Activated effector memory CD4-positive, alpha-beta T cell treated with anti-CD3 and anti-CD28 coated beads, Interleukin-2, amount 50 U/mL, for 16 hours (primary cell): Measurements from ENCODE around the gene WDPCP.
"Not testable (repeated sequence)": the region's sequence is repeated elsewhere in the genome, so short reads cannot be mapped to it uniquely, and the experiment has no call there.

Experiments used
- DNase-seq: peaks from one replicate; pipeline ENCODE4 v3.0.0-alpha.2; 2020

The WDPCP gene

GRCh38 chr2:63537306-63537705 lies 51.0 kb downstream of the WDPCP start:
- no peak for DNase-seq

GRCh38 chr2:63530704-63531279 lies 57.5 kb downstream of the WDPCP start:
- DNase-seq: no peak

- no peak for DNase-seq
These were observed 62.4 kb downstream of the WDPCP start for GRCh38 chr2:63525905-63526304.

- DNase-seq: no peak
These were observed 65.3 kb downstream of the WDPCP start for GRCh38 chr2:63522950-63523349.

- DNase-seq: no peak
These were observed 67.5 kb downstream of the WDPCP start for GRCh38 chr2:63520793-63521192.

GRCh38 chr2:63514781-63515180 lies 73.5 kb downstream of the WDPCP start:
- no peak for DNase-seq

- DNase-seq: no peak
These were observed 74.0 kb downstream of the WDPCP start for GRCh38 chr2:63514237-63514716.

GRCh38 chr2:63506320-63506719 lies 82.0 kb downstream of the WDPCP start:
- DNase-seq: no peak

GRCh38 chr2:63503818-63504217 lies 84.5 kb downstream of the WDPCP start:
- DNase-seq: no peak

GRCh38 chr2:63500398-63500797 lies 87.9 kb downstream of the WDPCP start:
- no peak for DNase-seq

- DNase-seq: no peak
These were observed 90.7 kb downstream of the WDPCP start for GRCh38 chr2:63497576-63497975.

- DNase-seq: no peak
These were observed 93.3 kb downstream of the WDPCP start for GRCh38 chr2:63494968-63495367.

GRCh38 chr2:63494100-63494499 lies 94.2 kb downstream of the WDPCP start:
- DNase-seq: no peak

GRCh38 chr2:63488118-63488713 lies 100.1 kb downstream of the WDPCP start:
- DNase-seq: no peak

- no peak for DNase-seq
These were observed 101.4 kb downstream of the WDPCP start for GRCh38 chr2:63486861-63487290.

- DNase-seq: no peak
These were observed 103.4 kb downstream of the WDPCP start for GRCh38 chr2:63484901-63485300.

- DNase-seq: no peak
These were observed 103.8 kb downstream of the WDPCP start for GRCh38 chr2:63484481-63484880.

- no peak for DNase-seq
These were observed 110.6 kb downstream of the WDPCP start for GRCh38 chr2:63477686-63478085.

- DNase-seq: not testable (repeated sequence)
These were observed 119.0 kb downstream of the WDPCP start for GRCh38 chr2:63469313-63469712.

- no peak for DNase-seq
These were observed 122.6 kb downstream of the WDPCP start for GRCh38 chr2:63465633-63466032.

- DNase-seq: no peak
These were observed 125.1 kb downstream of the WDPCP start for GRCh38 chr2:63463142-63463541.

- DNase-seq: no peak
These were observed 141.6 kb downstream of the WDPCP start for GRCh38 chr2:63446658-63447057.

GRCh38 chr2:63444565-63445288 lies 143.6 kb downstream of the WDPCP start:
- no peak for DNase-seq

- no peak for DNase-seq
These were observed 147.7 kb downstream of the WDPCP start for GRCh38 chr2:63440612-63441011.
